CD4-positive, alpha-beta T cell treated with Interferon alpha-2 for 1 hour (primary cell): ENCODE measurements around the gene OR5B21.

Experiments
- DNase-seq, 2 donors: peaks; one replicate each; pipeline ENCODE4 v3.0.0-alpha.2; 2020 to 2022

OR5B21 gene

DNA sequence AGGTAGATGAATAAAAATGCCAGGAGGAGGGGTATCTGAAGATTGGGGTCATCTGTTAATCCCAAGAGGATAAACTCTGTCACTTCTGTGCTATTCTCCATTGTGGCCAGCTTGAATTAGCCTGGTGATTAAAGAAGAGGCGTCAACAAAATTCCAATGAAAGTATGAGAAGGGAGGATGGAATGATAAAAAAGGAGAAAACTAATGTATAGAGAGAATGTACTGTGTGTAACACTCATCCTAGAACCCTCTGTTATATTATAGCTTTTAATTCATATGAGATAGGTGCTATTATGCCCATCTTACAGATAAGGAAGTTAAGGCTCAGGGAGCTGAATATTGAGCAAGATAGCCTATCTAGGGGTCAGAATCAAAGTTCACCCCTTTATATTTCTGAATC lies at the start of gene OR5B21:
OR5B21 (minus strand) TSS at position 101 of the 400 bp plus-strand sequence; CDS start at position 101, 0 bp downstream.
- no peak for DNase-seq

DNA sequence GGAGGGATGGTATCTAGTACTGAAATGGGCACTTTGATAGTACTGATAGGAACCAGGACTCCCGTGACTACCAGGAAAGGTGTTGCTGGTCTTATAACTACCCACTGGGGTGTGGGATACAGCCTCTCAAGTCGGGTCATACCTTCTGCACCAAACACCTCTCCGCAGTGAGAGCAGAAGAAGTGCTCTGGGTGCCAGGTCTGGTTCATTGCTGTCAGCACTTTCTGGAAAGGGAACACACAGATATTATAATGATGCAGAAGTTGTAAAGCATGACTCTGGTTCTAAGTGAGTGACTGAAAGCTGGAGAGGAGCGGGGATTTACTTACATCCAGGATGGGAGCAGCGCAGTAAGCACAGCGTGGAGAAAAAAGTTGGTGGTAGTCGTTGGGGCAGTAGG lies 41.7 kb upstream of the OR5B21 start:
- DNase-seq: no peak

DNA sequence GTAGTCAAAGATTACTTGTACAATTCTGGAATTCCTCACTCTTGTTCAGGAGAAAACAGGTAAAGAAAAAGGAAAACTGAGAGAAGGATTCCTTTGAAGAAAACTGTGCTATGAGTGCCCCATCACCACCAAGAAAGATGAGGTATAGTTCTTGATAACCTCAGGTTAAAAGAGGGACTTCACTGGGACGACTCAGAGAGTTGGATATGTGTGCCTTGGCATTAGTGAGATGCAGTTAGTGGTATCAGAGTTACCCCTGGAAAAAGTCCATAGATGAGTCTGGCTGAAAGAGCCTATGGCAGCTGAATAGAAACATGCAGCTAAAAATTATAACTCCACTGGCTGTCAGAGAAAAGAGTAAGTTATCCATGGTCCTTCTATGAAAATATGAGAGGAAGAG lies 38.9 kb upstream of the OR5B21 start:
- no peak for DNase-seq

DNA sequence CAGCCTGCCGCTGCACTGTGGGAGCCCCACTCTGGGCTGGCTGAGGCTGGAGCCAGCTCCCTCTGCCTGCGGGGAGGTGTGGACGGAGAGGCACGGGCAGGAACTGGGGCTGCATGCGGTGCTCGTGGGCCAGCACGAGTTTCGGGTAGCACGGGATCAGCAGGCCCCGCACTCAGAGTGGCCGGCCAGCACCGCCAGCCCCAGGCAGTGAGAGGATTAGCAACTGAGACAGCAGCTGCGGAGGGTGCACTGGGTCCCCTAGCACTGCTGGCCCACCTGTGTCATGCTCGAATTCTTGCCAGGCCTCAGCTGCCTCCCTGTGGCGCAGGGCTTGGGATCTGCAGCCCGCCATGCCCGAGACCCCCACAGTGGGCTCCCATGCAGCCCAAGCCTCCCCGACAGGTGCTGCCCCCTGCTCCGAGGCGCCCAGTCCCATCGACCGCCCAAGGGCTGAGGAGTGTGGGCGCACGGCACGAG lies 24.0 kb upstream of the OR5B21 start:
- no peak for DNase-seq

DNA sequence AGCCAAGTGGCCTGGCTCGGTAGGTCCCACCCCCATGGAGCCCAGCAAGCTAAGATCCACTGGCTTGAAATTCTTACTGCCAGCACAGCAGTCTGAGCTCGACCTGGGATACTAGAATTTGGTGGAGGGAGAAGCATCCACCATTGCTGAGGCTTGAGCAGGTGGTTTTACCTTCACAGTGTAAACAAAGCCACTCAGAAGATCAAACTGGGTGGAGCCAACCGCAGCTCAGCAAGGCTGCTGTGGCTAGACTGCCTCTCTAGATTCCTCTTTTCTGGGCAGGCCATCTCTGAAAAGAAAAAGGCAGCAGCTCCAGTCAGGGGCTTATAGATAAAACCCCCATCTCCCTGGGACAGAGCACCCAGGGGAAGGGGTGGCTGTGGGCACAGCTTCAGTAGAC lies 22.3 kb upstream of the OR5B21 start:
- DNase-seq: peak; percentile 7 to 47

DNA sequence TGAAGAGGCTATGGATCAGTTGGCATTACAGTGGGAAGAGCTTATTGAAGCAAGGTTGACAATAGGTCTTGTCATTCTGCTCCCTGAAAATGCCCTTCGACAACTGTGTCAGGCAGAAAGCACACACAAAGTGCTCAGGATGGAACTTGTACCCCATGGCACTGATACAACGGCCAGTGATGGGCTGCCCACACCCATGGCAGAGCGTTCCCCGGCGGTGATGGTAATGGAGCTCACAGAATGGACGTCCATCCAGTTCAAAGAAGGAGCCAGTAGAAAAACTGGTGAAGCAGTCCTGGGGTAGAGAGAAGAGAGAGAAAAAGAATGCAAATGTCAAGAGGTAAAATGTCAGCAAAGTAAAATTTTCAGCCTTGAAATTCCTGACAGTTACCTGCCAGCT lies 19.5 kb upstream of the OR5B21 start:
- DNase-seq: no peak

DNA sequence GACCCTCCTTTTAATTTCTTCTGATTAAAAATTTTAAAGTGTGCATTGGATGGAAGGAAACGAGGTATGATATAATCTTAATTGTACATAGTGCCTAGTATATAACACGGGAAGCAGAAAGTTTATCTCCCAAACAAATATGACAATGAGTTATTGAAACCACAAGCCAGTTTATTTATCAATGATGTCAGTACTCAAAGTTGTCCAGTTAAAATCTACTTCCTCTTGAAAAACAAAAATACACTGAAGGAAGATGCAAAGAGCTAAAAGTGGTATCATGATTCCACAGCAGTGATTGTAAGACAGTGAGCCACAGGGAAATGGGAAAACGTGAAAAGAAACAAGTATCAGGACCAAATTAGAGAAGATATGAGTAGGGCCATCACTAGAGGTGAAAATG lies 18.8 kb upstream of the OR5B21 start:
- DNase-seq: no peak

DNA sequence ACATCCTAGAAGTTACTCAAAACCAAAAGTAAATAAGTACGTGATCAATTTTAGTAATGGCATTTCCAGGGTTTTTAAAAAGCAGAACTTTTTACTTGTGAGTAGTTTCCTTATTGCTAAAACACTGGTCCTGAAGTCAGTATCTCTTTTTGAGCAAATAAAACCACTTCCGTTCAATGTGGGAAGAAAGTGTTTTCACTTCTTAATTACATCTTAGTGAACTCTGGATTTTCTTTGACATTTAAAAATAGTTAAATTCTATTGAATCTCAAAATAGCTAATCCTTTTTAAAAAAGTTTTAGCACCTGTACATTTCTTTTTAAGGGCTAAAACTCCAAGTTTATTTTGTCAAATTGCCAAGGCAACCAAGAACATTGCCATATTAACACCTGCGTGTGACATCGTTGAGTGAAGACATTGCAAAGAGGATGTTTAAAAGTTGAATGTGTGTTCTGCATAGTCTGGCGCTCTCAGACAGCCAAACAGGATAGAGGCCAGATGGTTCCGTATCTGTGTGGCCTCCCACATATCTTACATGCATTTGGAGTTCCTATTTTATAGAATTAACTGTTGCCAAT lies 17.2 kb upstream of the OR5B21 start:
- peak; percentile 51 to 67 for DNase-seq

DNA sequence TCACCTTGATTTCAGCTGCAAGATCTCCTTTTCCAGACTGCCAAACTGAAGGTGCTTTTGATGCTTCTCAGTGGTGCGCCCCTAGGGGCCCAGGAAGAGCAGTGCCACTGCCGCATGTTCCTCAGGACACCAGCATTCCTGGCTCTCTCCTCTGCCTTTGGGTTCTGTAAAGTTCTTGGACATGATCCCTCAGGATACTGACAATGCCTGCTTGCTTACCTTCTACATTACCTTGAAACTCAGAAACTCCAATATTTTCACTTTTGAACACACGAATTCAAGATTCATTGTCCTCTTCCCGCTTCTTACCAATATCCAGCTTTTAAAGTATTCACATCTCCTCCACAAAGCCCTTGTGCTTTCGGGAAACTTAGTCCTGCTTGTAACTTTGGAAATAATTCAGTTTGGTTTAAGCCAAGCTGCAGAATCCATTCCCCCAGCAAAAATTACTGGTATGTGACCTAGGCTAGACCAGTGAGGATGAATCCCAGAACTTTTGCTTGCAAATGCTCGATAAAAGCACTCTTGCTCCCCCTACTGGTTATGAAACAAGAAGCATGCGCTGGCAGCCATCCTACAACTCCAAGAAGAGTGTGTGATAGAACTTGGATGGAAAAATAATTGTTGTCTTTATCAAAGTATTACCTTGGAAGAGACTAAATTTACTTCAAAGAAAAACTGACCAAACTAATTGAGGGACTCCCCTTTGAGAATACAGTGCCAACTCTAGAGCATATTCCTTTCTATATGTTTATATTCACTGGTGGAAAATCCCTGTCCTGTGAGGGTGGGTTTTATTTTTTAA lies 16.5 kb upstream of the OR5B21 start:
- DNase-seq: peak; percentile 47 to 77

DNA sequence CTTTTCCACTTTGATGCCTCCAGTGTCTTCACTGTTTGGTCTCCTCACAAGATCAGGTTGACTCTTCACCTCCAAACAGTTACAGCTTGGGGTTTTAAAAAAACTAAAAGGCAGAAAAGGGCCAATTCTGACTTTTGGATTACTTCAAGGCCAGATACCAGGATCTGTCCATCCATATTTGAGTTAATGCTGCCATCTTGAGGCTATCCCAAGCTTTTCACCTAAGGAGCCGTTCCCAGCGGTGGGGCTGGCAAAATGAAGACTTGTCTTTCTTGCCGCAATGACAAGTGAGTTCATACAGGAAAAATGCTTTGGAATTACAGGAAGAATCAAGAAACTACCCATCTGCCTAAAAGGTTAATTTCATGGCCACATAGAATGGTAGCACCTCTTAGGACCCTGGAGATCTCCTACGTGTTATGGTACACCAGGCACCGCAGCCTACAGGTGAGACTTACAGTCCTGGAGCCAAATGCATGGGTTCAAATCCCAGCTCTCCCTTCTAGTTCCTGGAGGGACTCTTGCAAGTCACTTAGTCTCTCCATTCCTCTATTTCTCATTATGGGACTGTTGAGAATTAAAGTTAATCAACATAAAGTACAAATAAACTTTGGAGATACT lies 6.0 kb upstream of the OR5B21 start:
- peak in 1 of 2 donors; percentile 33 for DNase-seq

DNA sequence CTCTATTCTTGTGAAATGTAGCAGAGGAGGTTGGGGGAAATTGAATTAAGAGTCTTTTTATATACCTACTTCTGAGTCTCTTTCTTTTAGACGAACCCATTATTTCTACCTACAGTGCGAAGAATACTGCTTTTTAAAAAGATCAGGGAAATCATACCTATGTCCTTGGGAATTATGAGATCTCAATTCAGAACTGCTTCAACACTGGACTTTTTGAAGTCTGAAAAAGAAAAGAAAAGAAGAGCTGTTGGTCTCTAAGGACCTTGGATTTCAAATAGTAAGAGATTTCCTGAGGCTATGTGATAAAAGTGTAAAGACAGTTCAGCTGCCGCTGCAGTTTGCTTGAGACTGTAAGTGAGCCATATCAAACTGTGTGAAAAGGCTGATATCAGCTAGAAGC lies 3.7 kb upstream of the OR5B21 start:
- DNase-seq: no peak

DNA sequence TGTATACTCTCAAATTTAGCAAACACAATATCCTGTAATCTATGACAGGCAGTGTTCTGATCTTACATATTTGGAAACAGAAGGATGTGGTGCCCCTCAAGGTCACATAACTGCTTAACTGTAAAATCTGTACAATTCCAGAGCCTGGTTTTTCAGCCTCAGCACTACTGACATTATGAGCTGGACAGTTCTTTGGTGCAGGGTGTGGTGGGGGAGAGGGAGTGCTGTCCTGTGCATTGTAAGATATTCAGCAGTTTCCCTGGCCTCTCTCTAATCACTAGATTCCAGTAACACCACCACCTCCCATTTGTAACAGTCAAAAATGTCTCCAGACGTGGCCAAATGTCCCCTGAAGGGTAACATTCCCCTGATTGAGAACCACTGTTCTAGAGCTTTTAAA lies 1.8 kb upstream of the OR5B21 start:
- no peak for DNase-seq

DNA sequence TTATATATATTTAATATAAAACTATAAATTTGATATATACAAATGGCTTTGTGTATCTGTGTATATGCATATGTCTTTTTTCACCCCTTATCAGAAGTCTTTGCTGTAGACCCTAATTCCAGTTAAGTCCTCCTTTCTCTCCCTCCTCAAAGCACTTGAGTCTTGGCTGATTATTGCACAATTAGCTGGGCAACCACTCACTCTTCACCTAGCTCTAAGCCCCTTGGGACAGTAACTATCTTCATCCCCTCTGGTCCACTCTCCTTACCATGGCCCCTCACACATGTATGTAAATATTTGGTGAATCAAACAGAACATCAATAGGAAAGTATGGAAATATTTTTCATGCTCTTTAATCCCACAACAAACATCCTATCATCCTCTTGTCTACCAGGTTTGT lies 909 bp upstream of the OR5B21 start:
- DNase-seq: no peak

DNA sequence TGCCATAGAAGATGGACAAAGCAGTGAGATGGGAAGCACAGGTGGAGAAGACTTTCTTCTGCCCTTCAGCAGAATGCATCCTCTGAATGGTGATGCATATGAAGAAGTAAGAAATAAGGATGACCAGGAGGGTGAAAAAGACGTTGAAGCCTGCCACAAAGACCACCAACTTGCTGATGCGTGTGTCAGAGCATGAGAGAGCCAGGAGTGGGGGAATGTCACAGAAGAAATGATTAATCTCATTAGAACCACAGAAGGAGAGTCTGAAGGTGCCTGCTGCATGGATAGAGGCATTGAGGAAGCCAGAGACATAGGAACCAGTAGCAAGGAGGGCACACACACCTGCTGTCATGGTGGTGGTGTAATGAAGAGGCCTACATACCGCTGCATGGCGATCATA lies 550 bp downstream of the OR5B21 start:
- no peak for DNase-seq

DNA sequence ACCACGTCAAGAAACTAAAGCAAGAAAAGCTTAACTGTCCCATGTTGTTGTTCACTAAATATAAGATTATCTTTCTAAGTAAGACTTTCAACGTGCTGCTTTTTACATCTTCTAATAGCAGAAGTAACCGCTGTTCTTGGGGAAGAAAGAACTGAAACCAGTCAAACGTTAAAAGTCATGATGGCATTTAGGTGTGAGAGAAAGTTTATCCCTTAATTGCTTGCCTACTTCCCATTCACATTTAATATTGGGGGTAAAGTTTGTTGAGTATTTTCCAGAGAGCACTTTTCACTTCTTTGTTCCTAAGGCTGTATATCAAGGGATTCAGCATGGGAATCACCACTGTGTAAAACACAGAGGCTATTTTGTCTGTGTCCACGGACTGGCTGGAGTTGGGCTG lies 970 bp downstream of the OR5B21 start:
- DNase-seq: no peak

DNA sequence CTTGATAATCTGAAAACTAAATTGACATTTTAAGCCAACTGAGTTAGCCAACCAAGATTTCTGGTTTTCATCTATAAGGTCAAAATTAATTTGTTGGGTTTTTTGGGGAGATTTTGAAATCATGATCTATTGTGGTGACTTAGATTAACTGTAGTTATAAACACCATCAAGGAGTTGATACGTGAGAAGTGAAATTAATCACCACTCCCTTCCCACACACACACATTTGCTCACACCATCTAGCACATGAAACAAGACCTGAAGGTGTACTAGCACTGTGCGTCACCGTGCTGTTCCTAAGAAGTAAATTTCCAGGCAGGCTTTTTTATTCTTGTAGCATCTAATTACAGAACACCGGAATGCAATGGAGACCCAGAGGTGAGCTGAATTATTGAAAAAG lies 2.1 kb downstream of the OR5B21 start:
- DNase-seq: no peak

DNA sequence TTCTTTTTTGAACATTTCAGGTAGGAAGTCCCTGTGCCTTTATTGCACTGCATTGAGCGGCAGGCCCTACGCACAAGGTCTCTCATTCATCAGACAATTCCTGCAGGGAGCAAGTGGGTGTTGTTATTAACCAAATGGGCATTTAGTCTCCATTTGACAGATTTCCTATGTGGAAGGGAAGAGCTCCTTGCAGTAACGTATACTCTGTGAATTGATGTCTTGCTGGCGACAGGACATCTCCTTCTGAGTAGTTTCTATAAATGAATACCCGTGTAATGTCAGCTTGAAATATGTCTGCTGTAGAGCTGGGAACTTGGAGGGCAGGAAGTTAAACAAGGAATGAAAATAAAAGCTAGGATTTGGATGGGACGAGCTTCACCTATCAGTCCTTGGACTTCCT lies 3.7 kb downstream of the OR5B21 start:
- no peak for DNase-seq

DNA sequence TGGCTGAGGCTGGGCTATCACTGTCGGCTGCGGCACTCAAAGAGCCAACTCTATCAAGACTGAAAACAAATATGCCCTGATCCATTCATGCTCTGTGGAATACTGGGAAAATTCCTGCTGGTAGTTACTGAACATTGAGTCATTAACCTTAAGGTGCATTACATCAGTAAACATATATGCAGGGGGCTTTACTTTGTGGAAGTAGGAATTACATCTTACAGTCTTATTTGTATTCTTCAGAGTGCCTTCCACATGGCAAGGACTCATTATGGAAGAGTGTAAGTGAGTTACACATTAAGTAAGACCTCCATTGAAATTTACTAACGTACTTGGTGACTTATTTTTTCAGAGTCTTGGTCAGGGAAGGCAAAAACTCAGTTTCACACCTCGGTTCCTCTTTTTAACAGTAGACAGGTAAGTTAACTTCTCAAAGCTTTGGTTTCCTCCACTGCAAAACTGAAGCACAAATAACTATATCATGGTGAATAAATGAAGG lies 4.5 kb downstream of the OR5B21 start:
- DNase-seq: no peak

DNA sequence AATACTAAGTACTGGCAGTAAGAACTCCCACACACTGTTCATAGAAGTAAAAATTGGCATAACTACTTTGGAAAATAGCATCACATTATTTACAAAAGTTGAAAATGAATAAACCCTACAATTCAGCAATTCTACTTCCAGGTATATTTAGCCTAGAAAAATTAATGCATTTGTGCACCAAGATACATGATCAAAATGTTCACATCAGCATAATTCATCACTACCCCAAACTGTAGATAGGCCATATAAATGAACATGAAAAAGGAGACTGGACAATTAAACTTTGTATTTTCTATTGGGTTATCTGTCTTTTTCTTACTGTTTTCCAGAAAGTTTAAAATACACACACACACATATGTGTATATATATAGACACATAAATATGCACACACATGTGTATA lies 5.9 kb downstream of the OR5B21 start:
- DNase-seq: no peak

DNA sequence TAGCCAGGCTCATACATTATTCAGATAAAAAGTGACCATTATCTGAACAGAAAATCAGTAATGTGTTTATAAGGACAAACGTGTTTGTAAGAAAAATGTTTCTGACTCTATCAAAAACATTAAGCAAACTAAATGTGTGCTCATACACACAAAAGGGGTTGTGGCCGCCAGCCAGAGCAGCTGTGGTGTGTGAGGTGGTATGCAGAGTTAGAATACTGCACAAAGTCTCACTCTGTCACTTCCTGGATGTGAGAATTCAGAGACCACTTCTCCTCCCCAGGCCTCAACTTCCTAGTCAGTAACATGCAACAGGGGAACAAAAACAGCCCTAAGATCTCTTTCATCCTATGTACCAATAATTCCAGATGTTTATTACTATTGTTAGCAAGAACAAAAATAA lies 9.4 kb downstream of the OR5B21 start:
- DNase-seq: peak in 1 of 2 donors; percentile 28

DNA sequence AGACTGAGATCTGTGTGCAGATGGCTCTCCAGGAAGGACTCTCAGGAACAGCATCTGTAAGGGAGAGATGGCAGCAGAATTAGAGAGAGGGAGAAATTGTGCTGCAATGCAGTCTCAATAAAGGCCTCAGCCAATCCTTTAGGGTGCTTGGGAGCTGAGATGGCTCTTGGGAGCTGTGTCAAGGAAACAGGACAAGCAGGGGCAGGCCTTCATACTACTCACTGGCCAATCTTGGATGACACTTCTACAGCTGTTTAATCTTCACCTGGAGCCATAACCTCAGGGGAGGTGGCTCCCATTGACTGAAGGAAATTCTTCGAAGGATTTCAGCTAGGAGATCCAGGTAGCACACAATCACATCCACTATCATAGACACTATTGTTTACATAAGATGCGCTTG lies 10.0 kb downstream of the OR5B21 start:
- DNase-seq: no peak

DNA sequence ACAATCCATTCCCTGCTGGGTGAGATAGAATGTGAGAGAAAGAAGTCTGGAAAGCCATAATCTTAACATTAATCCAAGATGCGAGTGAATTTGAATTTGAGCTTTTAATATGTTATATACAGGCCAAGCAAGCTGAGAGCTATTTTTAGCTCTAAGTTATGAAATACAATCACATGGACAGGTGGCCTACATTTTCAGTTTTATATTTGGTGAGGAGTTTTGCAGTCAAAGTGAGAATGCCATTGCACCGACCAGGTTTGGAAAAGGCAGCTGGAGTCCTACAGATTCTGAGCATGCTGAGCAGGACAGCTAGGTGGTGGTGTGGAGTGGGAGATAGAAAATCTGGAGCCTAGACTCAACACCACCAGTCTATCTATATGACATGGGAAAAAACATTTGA lies 12.0 kb downstream of the OR5B21 start:
- DNase-seq: no peak

DNA sequence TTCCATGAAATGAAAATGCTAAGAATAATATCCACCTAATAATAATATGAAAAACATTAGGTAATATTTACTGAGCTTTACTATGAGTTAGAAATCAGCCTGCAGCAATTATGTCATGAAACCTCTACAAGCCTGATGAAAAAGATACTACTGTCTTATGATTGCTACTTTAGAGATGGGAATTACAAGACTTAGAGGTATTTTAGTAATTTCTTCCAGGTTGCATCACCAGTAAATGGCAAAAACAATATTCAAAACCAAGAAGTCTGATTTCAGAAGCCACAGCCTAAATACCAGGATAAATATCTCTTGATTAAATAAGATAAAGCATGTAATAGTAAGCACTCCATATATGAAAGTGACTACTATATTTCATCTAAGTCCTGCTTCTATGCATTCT lies 13.8 kb downstream of the OR5B21 start:
- DNase-seq: no peak

DNA sequence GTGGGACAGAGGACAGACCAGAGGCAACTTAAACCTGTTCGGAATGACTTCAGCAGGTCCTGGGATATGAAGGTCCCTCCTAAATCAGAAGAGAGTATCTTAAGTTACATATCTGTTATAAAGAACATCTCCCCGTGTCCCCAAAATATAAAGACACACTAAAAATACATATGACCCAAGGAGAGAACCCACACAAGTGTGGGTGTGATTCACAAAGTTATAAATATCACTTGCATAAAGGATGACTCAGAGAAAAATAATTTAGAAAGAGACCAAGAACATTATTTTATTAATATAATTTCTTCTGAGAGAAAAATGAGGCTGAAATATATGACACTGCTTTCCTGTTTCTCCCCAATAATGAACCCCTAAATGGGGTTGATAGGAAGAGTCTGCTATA lies 14.2 kb downstream of the OR5B21 start:
- DNase-seq: no peak
